HUES6 (cell line): ENCODE measurements around the gene ARHGEF37.

Source experiments
- H3K27ac ChIP-seq: 2 replicates; pipeline ENCODE4 v1.7.0; 2013; ENCODE audit warnings: low read depth, mild to moderate bottlenecking, low read length, inconsistent platforms
- H3K27me3 ChIP-seq: 2 replicates; pipeline ENCODE4 v1.6.1; 2013; ENCODE audit warnings: low read length; ENCODE audit not compliant: control insufficient read depth, insufficient read depth
- H3K36me3 ChIP-seq: 2 replicates; pipeline ENCODE4 v1.6.1; 2013; ENCODE audit warnings: low read length; ENCODE audit not compliant: control insufficient read depth, insufficient read depth
- H3K4me1 ChIP-seq: 2 replicates; pipeline ENCODE4 v1.6.1; 2013; ENCODE audit warnings: low read length; ENCODE audit not compliant: control insufficient read depth, insufficient read depth
- H3K4me3 ChIP-seq: 2 replicates; pipeline ENCODE4 v1.5.1; 2013; ENCODE audit warnings: low read depth, low read length
- H3K9ac ChIP-seq: one replicate; pipeline ENCODE4 v1.6.1; 2013; ENCODE audit warnings: mild to moderate bottlenecking, low read length
- H3K9me3 ChIP-seq: 2 replicates; pipeline ENCODE4 v1.6.1; 2013; ENCODE audit warnings: low read depth, low read length; ENCODE audit not compliant: control insufficient read depth, insufficient read depth

ARHGEF37 gene

GRCh38 chr5:149603210-149603609 is 21.9 kb downstream of the ARHGEF37 start:
- Histone ChIP-seq H3K4me3 (no peak overlapping the region), H3K27me3 (no peaks in the 10 kb centered on the region), H3K36me3 (no peaks in the 10 kb centered on the region), H3K9ac (no peak overlapping the region), H3K27ac (no peak overlapping the region), H3K9me3 (no peaks in the 10 kb centered on the region), H3K4me1 (no peaks in the 10 kb centered on the region)

GRCh38 chr5:149603920-149604319 is 22.6 kb downstream of the ARHGEF37 start:
- H3K9me3 ChIP-seq: no peaks in the 10 kb centered on the region
- H3K27me3 ChIP-seq: no peaks in the 10 kb centered on the region
- no peak overlapping the region for H3K27ac ChIP-seq
- no peak overlapping the region for H3K9ac ChIP-seq
- no peaks in the 10 kb centered on the region for H3K36me3 ChIP-seq
- no peak overlapping the region for H3K4me3 ChIP-seq
- H3K4me1 ChIP-seq: no peaks in the 10 kb centered on the region

- Histone ChIP-seq H3K4me3 (no peak overlapping the region), H3K9me3 (peaks cover 3% of the 10 kb centered on the region), H3K9ac (no peak overlapping the region), H3K4me1 (no peaks in the 10 kb centered on the region), H3K27me3 (no peaks in the 10 kb centered on the region), H3K36me3 (no peaks in the 10 kb centered on the region), H3K27ac (no peak overlapping the region)
Measured at GRCh38 chr5:149604321-149604720, 23.0 kb downstream of the ARHGEF37 start.

GRCh38 chr5:149605354-149605997 is 24.2 kb downstream of the ARHGEF37 start:
- H3K4me1 ChIP-seq: no peaks in the 10 kb centered on the region
- H3K9me3 ChIP-seq: peaks cover 11% of the 10 kb centered on the region

GRCh38 chr5:149605998-149606724 is 24.9 kb downstream of the ARHGEF37 start:
- Histone ChIP-seq H3K9ac (no peak overlapping the region), H3K4me3 (no peak overlapping the region), H3K4me1 (peaks cover 1% of the 10 kb centered on the region; the same call in 1 of the 2 replicates)

More at GRCh38 chr5:149605354-149605997, 24.2 kb downstream of the ARHGEF37 start:
- no peaks in the 10 kb centered on the region for H3K36me3 ChIP-seq
- H3K4me3 ChIP-seq: no peak overlapping the region
- H3K27ac ChIP-seq: no peak overlapping the region
- H3K9ac ChIP-seq: no peak overlapping the region
- no peaks in the 10 kb centered on the region for H3K27me3 ChIP-seq

GRCh38 chr5:149608936-149609545 is 27.7 kb downstream of the ARHGEF37 start:
- Histone ChIP-seq H3K9me3 (peaks cover 11% of the 10 kb centered on the region), H3K27ac (no peak overlapping the region), H3K27me3 (no peaks in the 10 kb centered on the region), H3K9ac (no peak overlapping the region), H3K4me1 (peaks cover 4% of the 10 kb centered on the region; the same call in 1 of the 2 replicates), H3K36me3 (no peaks in the 10 kb centered on the region), H3K4me3 (no peak overlapping the region)

More at GRCh38 chr5:149605998-149606724, 24.9 kb downstream of the ARHGEF37 start:
- Histone ChIP-seq H3K9me3 (peaks cover 11% of the 10 kb centered on the region), H3K36me3 (no peaks in the 10 kb centered on the region), H3K27me3 (no peaks in the 10 kb centered on the region), H3K27ac (no peak overlapping the region)

- no peaks in the 10 kb centered on the region for H3K36me3 ChIP-seq
- no peak overlapping the region for H3K27ac ChIP-seq
- H3K4me3 ChIP-seq: no peak overlapping the region
- peaks cover 4% of the 10 kb centered on the region; the same call in 1 of the 2 replicates for H3K4me1 ChIP-seq
- peaks cover 11% of the 10 kb centered on the region for H3K9me3 ChIP-seq
- H3K27me3 ChIP-seq: no peaks in the 10 kb centered on the region
- no peak overlapping the region for H3K9ac ChIP-seq
Measured at GRCh38 chr5:149609640-149610219, 28.4 kb downstream of the ARHGEF37 start.

GRCh38 chr5:149610589-149611255 is 29.4 kb downstream of the ARHGEF37 start:
- no peak overlapping the region for H3K27ac ChIP-seq
- peaks cover 4% of the 10 kb centered on the region; the same call in 1 of the 2 replicates for H3K4me1 ChIP-seq
- no peak overlapping the region for H3K4me3 ChIP-seq

GRCh38 chr5:149611326-149611725 is 30.0 kb downstream of the ARHGEF37 start:
- H3K9me3 ChIP-seq: peaks cover 11% of the 10 kb centered on the region
- no peak overlapping the region for H3K27ac ChIP-seq
- H3K4me1 ChIP-seq: peaks cover 4% of the 10 kb centered on the region; the same call in 1 of the 2 replicates
- H3K27me3 ChIP-seq: no peaks in the 10 kb centered on the region
- H3K9ac ChIP-seq: no peak overlapping the region
- H3K4me3 ChIP-seq: no peak overlapping the region
- no peaks in the 10 kb centered on the region for H3K36me3 ChIP-seq

More at GRCh38 chr5:149610589-149611255, 29.4 kb downstream of the ARHGEF37 start:
- H3K9me3 ChIP-seq: peaks cover 11% of the 10 kb centered on the region
- no peaks in the 10 kb centered on the region for H3K27me3 ChIP-seq
- no peaks in the 10 kb centered on the region for H3K36me3 ChIP-seq
- no peak overlapping the region for H3K9ac ChIP-seq

- Histone ChIP-seq H3K27ac (no peak overlapping the region), H3K4me3 (no peak overlapping the region)
Measured at GRCh38 chr5:149614034-149614907, 33.0 kb downstream of the ARHGEF37 start.

More at GRCh38 chr5:149614034-149614907, 33.0 kb downstream of the ARHGEF37 start:
- no peaks in the 10 kb centered on the region for H3K36me3 ChIP-seq
- no peak overlapping the region for H3K9ac ChIP-seq
- peaks cover 4% of the 10 kb centered on the region; the same call in 1 of the 2 replicates for H3K4me1 ChIP-seq
- H3K27me3 ChIP-seq: no peaks in the 10 kb centered on the region
- peaks cover 9% of the 10 kb centered on the region for H3K9me3 ChIP-seq
